ENCODE measurements around the gene HBA1.

DNA sequence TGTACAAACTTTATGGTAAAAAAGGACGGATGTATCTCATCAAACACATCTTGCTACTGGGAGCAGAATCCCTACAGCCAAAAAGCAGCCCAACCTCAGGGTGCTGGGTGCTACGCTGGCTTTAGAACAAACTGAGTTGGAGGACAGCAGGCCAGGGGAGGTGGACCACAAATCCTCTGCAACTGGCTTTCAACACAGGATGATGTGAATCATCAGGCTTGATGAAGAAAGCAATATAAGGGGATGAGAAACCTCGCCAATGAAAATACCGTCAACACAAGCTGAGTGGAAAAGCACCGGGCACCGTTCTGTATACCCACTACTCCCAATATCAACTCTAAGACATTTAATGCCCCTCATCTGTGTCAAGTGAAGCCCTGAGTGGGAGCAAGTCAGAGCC is 18.0 kb downstream of the HBA1 start:
- TF ChIP-seq RAD21 (IDR thresholded peaks at IDR 0.05; ENCODE audit: low read depth) (no peak), MAX (IDR thresholded peaks at IDR 0.05) (no peak), TCF12 (IDR thresholded peaks at IDR 0.05; ENCODE audit: low read depth) (no peak), FOXM1 (IDR thresholded peaks at IDR 0.05; ENCODE audit: borderline replicate concordance, low read depth) (no peak), CREB1 (IDR thresholded peaks at IDR 0.05; ENCODE audit: low read depth) (no peak)
- TF ChIP-seq, protein P1, sequence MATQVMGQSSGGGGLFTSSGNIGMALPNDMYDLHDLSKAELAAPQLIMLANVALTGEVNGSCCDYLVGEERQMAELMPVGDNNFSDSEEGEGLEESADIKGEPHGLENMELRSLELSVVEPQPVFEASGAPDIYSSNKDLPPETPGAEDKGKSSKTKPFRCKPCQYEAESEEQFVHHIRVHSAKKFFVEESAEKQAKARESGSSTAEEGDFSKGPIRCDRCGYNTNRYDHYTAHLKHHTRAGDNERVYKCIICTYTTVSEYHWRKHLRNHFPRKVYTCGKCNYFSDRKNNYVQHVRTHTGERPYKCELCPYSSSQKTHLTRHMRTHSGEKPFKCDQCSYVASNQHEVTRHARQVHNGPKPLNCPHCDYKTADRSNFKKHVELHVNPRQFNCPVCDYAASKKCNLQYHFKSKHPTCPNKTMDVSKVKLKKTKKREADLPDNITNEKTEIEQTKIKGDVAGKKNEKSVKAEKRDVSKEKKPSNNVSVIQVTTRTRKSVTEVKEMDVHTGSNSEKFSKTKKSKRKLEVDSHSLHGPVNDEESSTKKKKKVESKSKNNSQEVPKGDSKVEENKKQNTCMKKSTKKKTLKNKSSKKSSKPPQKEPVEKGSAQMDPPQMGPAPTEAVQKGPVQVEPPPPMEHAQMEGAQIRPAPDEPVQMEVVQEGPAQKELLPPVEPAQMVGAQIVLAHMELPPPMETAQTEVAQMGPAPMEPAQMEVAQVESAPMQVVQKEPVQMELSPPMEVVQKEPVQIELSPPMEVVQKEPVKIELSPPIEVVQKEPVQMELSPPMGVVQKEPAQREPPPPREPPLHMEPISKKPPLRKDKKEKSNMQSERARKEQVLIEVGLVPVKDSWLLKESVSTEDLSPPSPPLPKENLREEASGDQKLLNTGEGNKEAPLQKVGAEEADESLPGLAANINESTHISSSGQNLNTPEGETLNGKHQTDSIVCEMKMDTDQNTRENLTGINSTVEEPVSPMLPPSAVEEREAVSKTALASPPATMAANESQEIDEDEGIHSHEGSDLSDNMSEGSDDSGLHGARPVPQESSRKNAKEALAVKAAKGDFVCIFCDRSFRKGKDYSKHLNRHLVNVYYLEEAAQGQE (IDR thresholded peaks at IDR 0.05; ENCODE audit: low read depth), result no peak
